Mesothelial cell of epicardium (in vitro differentiated cells): ENCODE data around the gene ELK4. TPM values are rescaled to one million over a fixed set of nuclear protein-coding genes. Genes with fewer than 3 reads are reported as not detected.

Source experiments
- DNase-seq, 2 experiments: peaks; one replicate each; pipeline ENCODE4 v3.0.0; 2021; ENCODE audit warnings: low spot score in 2 of 2; ENCODE audit not compliant: unreplicated experiment in 2 of 2
- H3K27ac Mint-ChIP-seq: 2 replicates; pipeline ENCODE4 v1.8.0; 2021; ENCODE audit warnings: mixed read lengths
- H3K27me3 Mint-ChIP-seq: 2 replicates; pipeline ENCODE4 v1.8.0; 2021; ENCODE audit warnings: low read depth, mixed read lengths
- H3K36me3 Mint-ChIP-seq: 2 replicates; pipeline ENCODE4 v1.8.0; 2021; ENCODE audit warnings: mixed read lengths
- H3K4me1 Mint-ChIP-seq: 2 replicates; pipeline ENCODE4 v1.8.0; 2021; ENCODE audit warnings: mixed read lengths
- H3K4me3 Mint-ChIP-seq: 2 replicates; pipeline ENCODE4 v1.8.0; 2021; ENCODE audit warnings: mild to moderate bottlenecking, moderate library complexity, mixed read lengths
- H3K9me3 Mint-ChIP-seq: 2 replicates; pipeline ENCODE4 v1.8.0; 2021; ENCODE audit warnings: mixed read lengths
- CTCF ChIP-seq: fragments of 200-600 bp; sonication (generic); IDR thresholded peaks from one replicate; pipeline ENCODE4 v1.5.0; 2021; ENCODE audit warnings: antibody characterized with exemption; ENCODE audit not compliant: unreplicated experiment
- total RNA-seq: library from RNA; stranded (reverse); gene quantifications from 3 replicates; pipeline ENCODE4 v1.2.1, GENCODE V29; 2021

The ELK4 gene
- total RNA-seq, 1 donor from 2014 or later, result 36.8 TPM

GRCh38 chr1:205670611-205671430 is 39.0 kb upstream of the ELK4 start:
- Mint-ChIP-seq H3K4me1 (peaks cover 47% of the 10 kb centered on the region), H3K9me3 (no peaks in the 10 kb centered on the region), H3K4me3 (peak overlapping the region; percentile 46), H3K27ac (peak overlapping the region; percentile 94), H3K36me3 (no peaks in the 10 kb centered on the region), H3K27me3 (peaks cover 3% of the 10 kb centered on the region)
- TF ChIP-seq CTCF, result no peak
- DNase-seq, result no peak

GRCh38 chr1:205670150-205670446 is 38.3 kb upstream of the ELK4 start:
- H3K36me3 Mint-ChIP-seq, result no peaks in the 10 kb centered on the region
- H3K4me1 Mint-ChIP-seq, result peaks cover 53% of the 10 kb centered on the region
- no peak for DNase-seq
- peak overlapping the region; percentile 3 for H3K4me3 Mint-ChIP-seq
- no peaks in the 10 kb centered on the region for H3K9me3 Mint-ChIP-seq
- H3K27me3 Mint-ChIP-seq, result peaks cover 3% of the 10 kb centered on the region
- H3K27ac Mint-ChIP-seq, result no peak overlapping the region
- no peak for TF ChIP-seq CTCF

DNA sequence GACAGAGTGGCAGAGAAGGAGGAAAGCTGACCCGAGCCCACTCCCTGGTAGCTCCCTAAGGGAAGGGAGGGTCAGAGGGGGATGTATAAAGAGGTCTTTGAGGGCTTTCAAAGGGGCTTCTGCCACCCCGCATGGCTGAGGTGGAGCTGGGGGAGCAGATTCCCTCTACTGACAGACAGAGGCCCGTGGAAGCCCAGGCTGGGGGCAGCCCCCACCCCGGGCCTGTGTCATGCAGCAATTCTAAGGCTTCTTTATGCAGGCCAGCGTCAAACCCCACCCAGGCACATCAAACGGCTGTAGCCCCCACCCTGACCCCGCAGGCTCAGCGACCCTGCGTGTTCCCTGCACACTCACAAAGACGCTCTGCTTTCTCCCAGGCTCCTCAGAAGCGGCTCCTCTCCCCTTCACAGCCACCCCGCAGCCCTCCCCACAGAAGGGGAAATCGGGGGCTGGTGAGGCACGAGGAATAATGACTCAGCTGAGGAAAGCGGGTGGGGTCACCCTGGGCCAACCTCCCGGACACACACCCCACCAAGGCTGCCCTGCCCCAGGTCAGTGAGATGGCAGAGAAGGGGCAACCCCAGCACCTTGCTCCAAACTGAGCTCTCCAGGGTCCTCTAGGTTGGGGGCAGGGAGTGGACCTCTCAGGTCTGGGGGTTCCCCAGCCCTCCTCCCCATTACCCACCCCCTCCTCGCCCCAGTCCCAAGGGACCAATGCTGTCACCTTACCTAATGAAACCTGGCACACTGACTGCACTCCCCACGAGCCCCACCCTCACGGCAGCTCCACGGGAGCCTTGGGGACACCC is 37.7 kb upstream of the ELK4 start:
- Mint-ChIP-seq H3K27ac (no peak overlapping the region), H3K36me3 (no peaks in the 10 kb centered on the region), H3K4me1 (peaks cover 53% of the 10 kb centered on the region), H3K27me3 (peaks cover 3% of the 10 kb centered on the region), H3K9me3 (no peaks in the 10 kb centered on the region), H3K4me3 (no peak overlapping the region)
- DNase-seq, result no peak
- no peak for TF ChIP-seq CTCF

DNA sequence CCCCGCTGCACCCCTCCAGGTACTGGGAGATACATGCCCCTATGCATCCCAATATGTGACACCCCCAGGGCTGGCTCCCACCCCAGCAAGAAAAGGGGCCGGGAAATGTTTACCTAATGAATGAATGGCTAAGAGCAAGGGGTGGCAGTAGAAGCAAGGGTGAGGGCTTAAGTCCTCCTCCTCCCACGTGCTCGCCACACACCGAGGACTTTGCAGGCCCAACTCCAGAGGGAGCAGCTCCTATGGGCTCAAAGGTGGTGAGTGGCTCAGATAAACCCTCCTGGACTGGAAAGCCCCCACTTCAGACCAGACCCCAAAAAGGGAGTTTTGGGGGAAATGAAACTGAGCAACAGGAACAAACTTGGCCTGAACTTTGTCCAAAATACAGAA is 37.1 kb upstream of the ELK4 start:
- Mint-ChIP-seq H3K27me3 (peaks cover 3% of the 10 kb centered on the region), H3K27ac (no peak overlapping the region), H3K9me3 (no peaks in the 10 kb centered on the region), H3K4me3 (no peak overlapping the region), H3K4me1 (peaks cover 53% of the 10 kb centered on the region), H3K36me3 (no peaks in the 10 kb centered on the region)
- TF ChIP-seq CTCF, result no peak
- no peak for DNase-seq

- no peaks in the 10 kb centered on the region for H3K9me3 Mint-ChIP-seq
- no peak for DNase-seq
- H3K4me1 Mint-ChIP-seq, result peaks cover 53% of the 10 kb centered on the region
- H3K4me3 Mint-ChIP-seq, result no peak overlapping the region
- TF ChIP-seq CTCF, result no peak
- peaks cover 3% of the 10 kb centered on the region for H3K27me3 Mint-ChIP-seq
- peak overlapping the region; percentile 34 for H3K27ac Mint-ChIP-seq
- no peaks in the 10 kb centered on the region for H3K36me3 Mint-ChIP-seq
These were observed 36.3 kb upstream of the ELK4 start for GRCh38 chr1:205667909-205668643.
